Activated T-helper 2 cell treated with anti-CD3 and anti-CD28 coated beads, Interferon-gamma antibody, Interleukin-2, Interleukin-4, amounts not matched to agents 10 μg/mL and 5 μg/mL and 100 μg/mL, durations not matched to agents 14 hours and 24 hours and 36 hours (primary cell): ENCODE measurements around the gene C10orf95. TPM values are rescaled to one million over a fixed set of nuclear protein-coding genes. Genes with fewer than 3 reads are reported as not detected.
"Not testable (repeated sequence)": the region's sequence is repeated elsewhere in the genome, so short reads cannot be mapped to it uniquely, and the experiment has no call there.

ENCODE experiments used
- DNase-seq: peaks from one replicate; pipeline ENCODE4 v3.0.0; 2021; ENCODE audit warnings: low spot score
- H3K27ac Mint-ChIP-seq: one replicate; pipeline ENCODE4 v1.8.0; 2021; ENCODE audit warnings: mixed read lengths
- H3K27me3 Mint-ChIP-seq: one replicate; pipeline ENCODE4 v1.8.0; 2021; ENCODE audit warnings: low read depth, mixed read lengths
- H3K36me3 Mint-ChIP-seq: one replicate; pipeline ENCODE4 v1.8.0; 2021; ENCODE audit warnings: low read depth, mixed read lengths
- H3K4me1 Mint-ChIP-seq: one replicate; pipeline ENCODE4 v1.8.0; 2021; ENCODE audit warnings: low read depth, mixed read lengths
- H3K4me3 Mint-ChIP-seq: one replicate; pipeline ENCODE4 v1.8.0; 2021; ENCODE audit warnings: low read depth, mild to moderate bottlenecking, moderate library complexity, mixed read lengths
- H3K9me3 Mint-ChIP-seq: one replicate; pipeline ENCODE4 v1.8.0; 2021; ENCODE audit warnings: mixed read lengths
- intact Hi-C: fragments of 100-400 bp; cut with micrococcal nuclease; formaldehyde crosslinking; loops from one replicate; pipeline ENCODE4 v1.15.1; 2023
- total RNA-seq: library from RNA; stranded (reverse); gene quantifications from 2 replicates; pipeline ENCODE4 v1.2.3, GENCODE V29; 2022

The C10orf95 gene
- total RNA-seq, 1 donor from 2014 or later: not detected

DNA sequence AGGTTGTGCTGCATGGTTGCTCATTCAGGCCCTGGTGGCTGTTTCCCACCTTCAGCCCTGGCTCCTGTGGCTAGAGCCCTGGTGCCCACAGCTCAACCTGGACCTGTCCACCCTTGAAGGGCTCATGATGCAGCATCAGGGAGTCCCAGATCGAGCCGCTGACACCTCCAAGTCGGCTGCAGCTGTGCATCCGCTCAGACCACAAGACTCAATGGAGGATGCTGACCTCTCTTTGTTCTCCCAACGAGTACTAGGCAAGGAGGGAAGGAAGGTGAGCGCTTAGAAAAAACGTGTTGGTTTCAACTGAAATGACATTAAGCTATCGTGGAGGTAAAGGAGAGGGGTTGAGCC, 9.5 kb upstream of the C10orf95 start:
- Mint-ChIP-seq H3K27ac (peak overlapping the region; percentile 85), H3K4me1 (peaks cover 24% of the 10 kb centered on the region), H3K9me3 (no peaks in the 10 kb centered on the region), H3K36me3 (peaks cover 1% of the 10 kb centered on the region), H3K4me3 (peak overlapping the region; percentile 90), H3K27me3 (no peaks in the 10 kb centered on the region)
- intact Hi-C loops: loop anchor here (1.0 to 5.0 kb wide), 4 partner anchors 8 to 42 kb away; partner anchors contain the start of genes ACTR1A, CUEDC2, FBXL15 and SUFU
- no peak for DNase-seq

- intact Hi-C loops: no loop called here
Observed at GRCh38 chr10:102458656-102459055, 7.3 kb upstream of the C10orf95 start.

DNA sequence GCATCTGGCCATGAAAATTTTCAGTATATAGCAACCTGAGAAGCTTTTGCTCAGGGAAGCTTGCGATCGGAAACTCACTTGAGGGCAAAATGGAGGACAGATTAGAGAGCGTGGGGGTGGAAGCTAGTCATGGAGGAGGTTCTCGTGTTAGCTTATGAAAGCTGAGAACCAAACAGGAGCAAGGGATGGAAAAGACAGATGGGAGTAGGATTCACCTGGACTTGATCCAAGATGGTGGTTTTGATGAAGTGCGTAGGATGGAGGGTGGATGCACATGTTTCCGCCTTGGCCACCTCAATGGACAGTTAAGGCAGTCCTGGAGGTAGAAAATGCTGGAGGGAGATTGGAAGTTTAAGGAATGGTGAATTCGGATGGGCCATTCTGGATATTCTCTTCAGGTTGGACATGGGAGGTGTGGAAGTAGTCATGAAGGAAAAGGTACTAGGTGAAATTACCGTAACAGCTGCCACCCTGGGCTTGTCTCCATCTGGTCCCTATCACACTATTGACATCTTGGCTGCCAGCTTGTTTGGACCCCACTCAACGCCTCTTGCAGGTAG, 6.3 kb upstream of the C10orf95 start:
- DNase-seq: no peak
- intact Hi-C loops: no loop called here
- Mint-ChIP-seq H3K27ac (no peak overlapping the region), H3K4me3 (no peak overlapping the region), H3K36me3 (peaks cover 11% of the 10 kb centered on the region), H3K9me3 (no peaks in the 10 kb centered on the region), H3K27me3 (no peaks in the 10 kb centered on the region), H3K4me1 (peaks cover 26% of the 10 kb centered on the region)

More at GRCh38 chr10:102458656-102459055, 7.3 kb upstream of the C10orf95 start:
- Mint-ChIP-seq H3K9me3 (no peaks in the 10 kb centered on the region), H3K27me3 (no peaks in the 10 kb centered on the region), H3K4me1 (peaks cover 23% of the 10 kb centered on the region), H3K4me3 (no peak overlapping the region), H3K36me3 (peaks cover 6% of the 10 kb centered on the region), H3K27ac (no peak overlapping the region)
- no peak for DNase-seq

DNA sequence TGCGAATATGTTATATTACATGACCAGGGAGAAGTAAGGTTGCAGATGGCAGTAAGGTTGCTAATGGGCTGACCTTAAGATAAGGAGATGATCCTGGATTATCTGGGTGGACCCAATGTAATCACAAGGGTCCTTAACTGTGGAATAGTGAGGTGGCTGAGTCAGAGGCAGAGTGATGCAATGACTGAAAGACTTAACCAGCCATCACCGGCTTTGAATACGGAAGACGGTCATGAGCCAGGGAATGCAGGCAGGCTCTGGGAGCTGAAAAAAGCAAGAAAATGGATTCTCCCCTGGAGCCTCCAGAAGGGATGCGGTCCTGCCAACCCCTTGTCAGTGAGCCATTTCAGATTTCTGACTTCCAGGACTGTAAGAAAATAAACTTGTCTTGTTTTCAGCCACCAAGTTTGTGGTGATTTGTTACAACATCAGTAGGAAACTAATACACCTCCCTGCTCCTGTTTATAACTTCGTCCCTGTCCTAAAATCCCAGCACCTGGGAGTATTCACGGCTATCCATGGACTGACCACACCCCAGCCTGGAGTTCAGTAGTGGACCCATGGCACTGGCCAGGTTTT, 4.6 kb upstream of the C10orf95 start:
- Mint-ChIP-seq H3K36me3 (peaks cover 26% of the 10 kb centered on the region), H3K27me3 (no peaks in the 10 kb centered on the region), H3K9me3 (no peaks in the 10 kb centered on the region), H3K4me3 (no peak overlapping the region), H3K27ac (no peak overlapping the region), H3K4me1 (peaks cover 22% of the 10 kb centered on the region)
- DNase-seq: no peak
- intact Hi-C loops: no loop called here

GRCh38 chr10:102454662-102455487, 3.5 kb upstream of the C10orf95 start:
- H3K4me3 Mint-ChIP-seq, H3K9me3 Mint-ChIP-seq, DNase-seq, H3K27ac Mint-ChIP-seq, H3K27me3 Mint-ChIP-seq, intact Hi-C loops: not testable (repeated sequence)
- H3K36me3 Mint-ChIP-seq: peaks cover 26% of the 10 kb centered on the region
- peaks cover 16% of the 10 kb centered on the region for H3K4me1 Mint-ChIP-seq

DNA sequence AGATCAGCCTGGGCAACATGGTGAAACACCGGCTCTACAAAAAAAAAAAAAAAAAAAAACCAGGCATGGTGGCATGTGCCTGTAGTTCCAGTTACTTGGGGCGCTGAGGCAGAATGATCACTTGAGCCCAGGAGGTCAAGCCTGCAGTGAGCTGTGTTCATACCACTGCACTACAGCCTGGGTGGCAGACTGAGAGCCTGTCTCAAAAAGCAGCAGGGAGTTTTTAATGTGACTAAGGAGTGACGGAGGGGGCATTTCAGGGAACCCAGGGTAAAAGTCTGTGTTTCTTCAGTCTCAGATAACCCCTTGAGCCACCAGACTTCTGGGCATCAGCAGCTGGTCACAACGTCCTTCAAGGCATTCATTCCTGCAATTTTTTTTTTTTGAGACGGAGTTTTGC, 2.2 kb upstream of the C10orf95 start:
- intact Hi-C loops: loop anchor here (1.0 to 2.0 kb wide), 3 partner anchors 8 to 59 kb away; partner anchors contain the start of genes ACTR1A and SUFU
- no peak overlapping the region for H3K4me3 Mint-ChIP-seq
- H3K9me3 Mint-ChIP-seq: no peaks in the 10 kb centered on the region
- H3K4me1 Mint-ChIP-seq: peaks cover 23% of the 10 kb centered on the region
- peak overlapping the region; percentile 26 for H3K27ac Mint-ChIP-seq
- peaks cover 26% of the 10 kb centered on the region for H3K36me3 Mint-ChIP-seq
- no peaks in the 10 kb centered on the region for H3K27me3 Mint-ChIP-seq
- no peak for DNase-seq

DNA sequence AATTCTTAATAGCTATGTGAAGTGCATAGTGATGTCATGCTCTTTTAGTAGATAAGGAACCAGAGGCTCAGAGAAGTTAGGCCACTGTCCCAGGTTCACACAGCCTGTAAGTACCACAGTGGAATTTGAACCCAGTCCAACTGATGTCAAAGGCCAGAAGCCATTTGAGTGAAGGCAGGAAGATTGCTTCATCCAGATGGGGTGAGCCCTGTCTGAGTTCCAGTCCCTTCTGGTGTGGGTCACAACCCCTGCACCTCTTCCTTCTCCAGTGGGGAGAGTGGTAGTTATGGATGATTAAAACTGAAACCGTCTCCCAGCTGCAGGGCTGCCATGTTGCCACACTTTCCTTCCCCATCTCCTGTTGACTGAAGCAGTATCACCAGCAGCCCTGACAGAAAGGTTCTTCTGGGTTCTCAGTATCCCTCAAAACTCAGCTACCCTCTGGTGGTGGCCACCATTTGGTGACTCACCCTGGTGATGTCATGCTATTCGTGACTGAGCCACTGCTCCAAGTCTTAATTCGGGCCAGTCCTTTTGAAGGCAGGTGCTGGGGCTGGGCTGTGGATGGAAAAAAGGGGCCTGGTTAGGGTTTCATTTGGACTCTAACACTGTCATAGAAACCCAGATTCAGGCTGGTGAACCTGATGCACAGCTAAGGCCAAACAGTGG, 1.5 kb upstream of the C10orf95 start:
- DNase-seq: peak; percentile 49
- Mint-ChIP-seq H3K27ac (peak overlapping the region; percentile 80), H3K4me1 (peaks cover 23% of the 10 kb centered on the region), H3K4me3 (peak overlapping the region; percentile 86), H3K27me3 (no peaks in the 10 kb centered on the region), H3K36me3 (peaks cover 26% of the 10 kb centered on the region), H3K9me3 (no peaks in the 10 kb centered on the region)
- intact Hi-C loops: loop anchor here (1.0 to 2.0 kb wide), 3 partner anchors 8 to 59 kb away; partner anchors contain the start of genes ACTR1A and SUFU

DNA sequence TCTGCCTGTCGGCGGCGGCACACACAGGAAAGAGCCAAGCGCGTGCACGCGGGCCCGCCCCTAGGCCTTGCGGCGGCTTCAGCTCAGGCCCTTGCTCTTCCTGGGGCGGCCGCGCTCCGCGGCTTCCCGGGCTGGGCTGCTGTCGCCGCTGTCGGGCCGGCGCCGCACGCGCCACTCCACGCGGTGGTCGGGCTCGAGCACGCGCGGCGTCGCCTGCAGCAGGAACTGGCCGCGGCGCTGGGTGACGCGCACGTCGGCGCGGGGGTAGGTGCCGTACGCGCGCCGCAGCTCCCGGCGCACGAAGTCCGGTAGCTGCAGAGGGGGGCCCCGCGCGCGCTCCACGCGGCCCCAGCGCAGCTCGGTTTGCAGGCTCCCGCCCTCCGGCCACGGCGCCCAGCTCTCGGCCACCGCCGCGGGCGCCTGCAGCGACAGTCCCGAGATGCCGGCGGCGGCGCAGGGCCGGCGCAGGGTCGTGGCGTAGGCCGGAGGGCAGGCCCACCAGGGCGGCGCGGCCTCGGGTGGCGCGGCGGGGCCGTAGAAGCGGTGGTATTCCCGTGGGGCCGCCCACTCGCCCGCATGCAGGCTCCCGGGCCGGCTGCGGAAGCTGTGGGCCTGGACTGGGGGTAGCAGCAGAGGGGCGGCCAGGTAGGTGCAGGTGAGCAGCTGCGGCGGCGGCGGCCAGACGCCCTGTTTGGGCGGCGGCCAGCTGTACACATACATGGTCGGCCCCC, 804 bp downstream of the C10orf95 start:
- intact Hi-C loops: loop anchor here (1.0 kb wide), 3 partner anchors 18 to 51 kb away; partner anchors contain the start of gene CUEDC2
- Mint-ChIP-seq H3K9me3 (no peaks in the 10 kb centered on the region), H3K4me3 (peak overlapping the region; percentile 94), H3K27ac (peak overlapping the region; percentile 87), H3K4me1 (peaks cover 23% of the 10 kb centered on the region), H3K27me3 (no peaks in the 10 kb centered on the region), H3K36me3 (peaks cover 24% of the 10 kb centered on the region)
- peak; percentile 88 for DNase-seq

- H3K9me3 Mint-ChIP-seq: no peaks in the 10 kb centered on the region
- H3K27ac Mint-ChIP-seq: peak overlapping the region; percentile 87
- no peaks in the 10 kb centered on the region for H3K27me3 Mint-ChIP-seq
- peaks cover 21% of the 10 kb centered on the region for H3K36me3 Mint-ChIP-seq
- H3K4me1 Mint-ChIP-seq: peaks cover 23% of the 10 kb centered on the region
- intact Hi-C loops: loop anchor here (1.0 kb wide), 3 partner anchors 18 to 51 kb away; partner anchors contain the start of gene CUEDC2
- no peak for DNase-seq
- H3K4me3 Mint-ChIP-seq: peak overlapping the region; percentile 94
Observed at GRCh38 chr10:102450124-102450373, 1.3 kb downstream of the C10orf95 start.

- Mint-ChIP-seq H3K27me3 (no peaks in the 10 kb centered on the region), H3K36me3 (peaks cover 23% of the 10 kb centered on the region), H3K9me3 (no peaks in the 10 kb centered on the region), H3K4me1 (peaks cover 23% of the 10 kb centered on the region), H3K27ac (peak overlapping the region; percentile 87), H3K4me3 (peak overlapping the region; percentile 94)
- peak; percentile 82 for DNase-seq
- intact Hi-C loops: loop anchor here (1.0 kb wide), 4 partner anchors 13 to 50 kb away; partner anchors contain the start of gene CUEDC2
Observed at GRCh38 chr10:102449321-102450123, 1.8 kb downstream of the C10orf95 start.

DNA sequence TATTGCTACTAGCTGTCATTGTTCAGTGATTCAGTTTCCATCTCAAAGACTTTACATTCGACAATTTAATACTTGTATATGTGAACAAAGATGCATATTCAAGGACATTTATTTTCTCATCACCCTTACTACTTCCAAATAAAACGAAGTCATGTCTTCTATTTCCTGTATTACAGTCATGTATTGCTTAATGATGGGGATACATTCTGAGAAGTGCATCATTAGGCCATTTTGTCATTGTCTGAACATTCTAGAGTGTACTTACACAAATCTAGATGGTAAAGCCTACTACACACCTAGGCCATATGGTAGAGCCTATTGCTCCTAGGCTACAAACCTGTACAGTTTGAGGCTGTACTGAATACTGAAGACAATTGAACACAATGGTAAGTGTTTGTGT, 6.5 kb downstream of the C10orf95 start:
- intact Hi-C loops: no loop called here
- peaks cover 3% of the 10 kb centered on the region for H3K36me3 Mint-ChIP-seq
- H3K9me3 Mint-ChIP-seq: no peaks in the 10 kb centered on the region
- DNase-seq: no peak
- no peak overlapping the region for H3K27ac Mint-ChIP-seq
- H3K4me1 Mint-ChIP-seq: peaks cover 9% of the 10 kb centered on the region
- no peak overlapping the region for H3K4me3 Mint-ChIP-seq
- no peaks in the 10 kb centered on the region for H3K27me3 Mint-ChIP-seq
